Adrenal gland (tissue), 12 donors: ENCODE data around the gene ASIC3. TPM values are rescaled to one million over a fixed set of nuclear protein-coding genes. Genes with fewer than 3 reads are reported as not detected.

ENCODE experiments used
- DNase-seq, 7 donors: peaks; one replicate each; pipeline ENCODE4 v3.0.0-alpha.2; 2019 to 2020
- H3K27ac ChIP-seq, 5 donors: fragments of 200-600 bp; sonication (generic) in 4 of 5; 1 replicate in 3 of 5; 2 replicates in 2 of 5; pipeline versions ENCODE4 v1.5.1 to v1.8.0; 2016 to 2020; ENCODE audit warnings: mild to moderate bottlenecking in 1 of 5
- H3K27me3 ChIP-seq: fragments of 200-600 bp; 2 replicates; pipeline ENCODE4 v1.8.0; 2021
- H3K36me3 ChIP-seq, 2 donors: fragments of 200-600 bp; replicated peaks in 1 of 2; 1 replicate in 1 of 2; 2 replicates in 1 of 2; pipeline versions ENCODE4 v1.5.1 to v1.8.0; 2018 to 2022
- H3K4me1 ChIP-seq, 2 donors: fragments of 200-600 bp; replicated peaks in 1 of 2; 1 replicate in 1 of 2; 2 replicates in 1 of 2; pipeline versions ENCODE4 v1.5.1 to v1.8.0; 2018 to 2021
- H3K4me3 ChIP-seq, 4 donors: fragments of 200-600 bp; sonication (generic) in 3 of 4; one replicate each; pipeline ENCODE4 v1.5.1; 2016 to 2018
- H3K9me3 ChIP-seq, 3 donors: fragments of 200-600 bp; sonication (generic) in 1 of 3; replicated peaks in 1 of 3; 1 replicate in 2 of 3; 2 replicates in 1 of 3; pipeline versions ENCODE4 v1.5.1 to v1.8.0; 2016 to 2021
- CTCF ChIP-seq, 6 experiments: fragments of 450-650 bp in 4 of 6; fragments of 200-600 bp in 2 of 6; sonication (generic) in 1 of 6; IDR thresholded peaks; 1 replicate in 5 of 6; 2 replicates in 1 of 6; pipeline versions ENCODE4 v1.5.1 to v1.8.0; 2016 to 2021; ENCODE audit warnings: antibody characterized with exemption in 6 of 6, mild to moderate bottlenecking in 2 of 6, moderate library complexity in 1 of 6
- POLR2A ChIP-seq, 2 donors: fragments of 450-650 bp; IDR thresholded peaks; one replicate each; pipeline ENCODE4 v1.6.1; 2017; ENCODE audit warnings: antibody characterized with exemption in 2 of 2, mild to moderate bottlenecking in 2 of 2, moderate library complexity in 1 of 2
- WGBS, 4 donors: extraction: QIAGEN DNeasy Blood & Tissue Kit in 2 of 4; methylation state at CpG; one replicate each; pipeline versions ENCODE4 v1.1.5 to v1.1.7; 2013 to 2017; 5-methylcytosine and 5-hydroxymethylcytosine counted together
- intact Hi-C, 2 donors: fragments of 100-400 bp; cut with DNase I; formaldehyde crosslinking; loops; one replicate each; pipeline versions ENCODE4 v1.14.1 to v1.15.0; 2022 to 2023
- polyA plus RNA-seq, 3 donors: library from polyadenylated mRNA; stranded (reverse); fragments of 200-250 nt in 2 of 3; fragments of 350-450 nt in 1 of 3; fragmentation: Illumina TruSeq in 1 of 3; extraction: RNeasy Lipid Tissue Mini Kit (QIAGEN cat#74804) in 1 of 3; gene quantifications; one replicate each; pipeline ENCODE4 v1.2.3, GENCODE V29; 2013 to 2014
- total RNA-seq, 9 donors: library from RNA; depleted of rRNA in 4 of 9; stranded (reverse); fragments of >200 nt in 4 of 9; fragments of 120-200 nt in 1 of 9; fragmentation: NEBNext Ultra II Directional in 1 of 9; extraction: Animal tissue kit (Norgen Biotek cat#: 25700) in 1 of 9; gene quantifications; one replicate each; pipeline versions ENCODE4 v1.1.0 to v1.2.4, GENCODE V29; 2013 to 2023
- donor health status: healthy with polysubstance abuse.
- donor health status: Bipolar disorder and iron deficiency.
- donor health status: DM: yes; HTN: yes; CAD: no.
- donor health status: DM: no; HTN: no; CAD: no.
- donor health status: DM: no; HTN: no; CAD: no.
- donor health status: DM: yes; HTN: yes; CAD: no.

The ASIC3 gene
- total and polyA plus RNA-seq, 12 donors = 0.24 to 32.7 (median 1.3) TPM; not detected in 1

- WGBS, 4 donors = 0% methylated on average over 41 to 43 of the region's 56 CpGs; no CpG with 5 or more reads in 2 of the 4 donors
- intact Hi-C loops = no loop called here
These were observed 38.5 kb downstream of the ASIC3 start for GRCh38 chr7:151086802-151087244.

GRCh38 chr7:151087245-151088018, 39.1 kb downstream of the ASIC3 start:
- WGBS, 4 donors = 0 to 1% (median 1%) methylated on average over 4 to 70 of the region's 70 CpGs; no CpG with 5 or more reads in 1 of the 4 donors
- Histone ChIP-seq H3K36me3 (no peaks in the 10 kb centered on the region), H3K27me3 (no peaks in the 10 kb centered on the region), H3K4me3 (peak overlapping the region; percentile 29 to 85 (median 51)), H3K4me1 (peaks cover 31 to 63% of the 10 kb centered on the region in 2 donors), H3K9me3 (no peaks in the 10 kb centered on the region), H3K27ac (peak overlapping the region; percentile 21 to 94 (median 76))
- TF ChIP-seq POLR2A (IDR thresholded peaks at IDR 0.05) (peak in 1 of 2 donors; percentile 10), CTCF (IDR thresholded peaks at IDR 0.05) (peak in 2 of 6 experiments; percentile 36 to 37)
- DNase-seq = peak; percentile 61 to 74 (median 68)
- intact Hi-C loops = no loop called here

More at GRCh38 chr7:151086802-151087244, 38.5 kb downstream of the ASIC3 start:
- TF ChIP-seq POLR2A (IDR thresholded peaks at IDR 0.05) (no peak), CTCF (IDR thresholded peaks at IDR 0.05) (no peak)
- Histone ChIP-seq H3K4me3 (peak overlapping the region; percentile 29 to 85 (median 51)), H3K4me1 (peaks cover 37 to 70% of the 10 kb centered on the region in 2 donors), H3K36me3 (no peaks in the 10 kb centered on the region), H3K27ac (peak overlapping the region; percentile 21 to 94 (median 76)), H3K9me3 (no peaks in the 10 kb centered on the region), H3K27me3 (no peaks in the 10 kb centered on the region)
- DNase-seq = peak in 5 of 7 donors; percentile 45 to 73 (median 52)

- peaks cover 26 to 61% of the 10 kb centered on the region in 2 donors for H3K4me1 ChIP-seq
- intact Hi-C loops = no loop called here
- H3K36me3 ChIP-seq = no peaks in the 10 kb centered on the region
- peak overlapping the region in 2 of 4 donors; percentile 30 to 85 for H3K4me3 ChIP-seq
- no peaks in the 10 kb centered on the region for H3K27me3 ChIP-seq
- H3K27ac ChIP-seq = peak overlapping the region; percentile 35 to 94 (median 76)
- 29 to 53% (median 40%) methylated on average over 13 to 16 of the region's 16 CpGs for WGBS, 4 donors
- no peak for TF ChIP-seq CTCF (IDR thresholded peaks at IDR 0.05)
- TF ChIP-seq POLR2A (IDR thresholded peaks at IDR 0.05) = no peak
- H3K9me3 ChIP-seq = no peaks in the 10 kb centered on the region
- DNase-seq = no peak
These were observed 39.9 kb downstream of the ASIC3 start for GRCh38 chr7:151088019-151088855.
